ENCODE measurements around the gene SAP25.

Gene SAP25

DNA sequence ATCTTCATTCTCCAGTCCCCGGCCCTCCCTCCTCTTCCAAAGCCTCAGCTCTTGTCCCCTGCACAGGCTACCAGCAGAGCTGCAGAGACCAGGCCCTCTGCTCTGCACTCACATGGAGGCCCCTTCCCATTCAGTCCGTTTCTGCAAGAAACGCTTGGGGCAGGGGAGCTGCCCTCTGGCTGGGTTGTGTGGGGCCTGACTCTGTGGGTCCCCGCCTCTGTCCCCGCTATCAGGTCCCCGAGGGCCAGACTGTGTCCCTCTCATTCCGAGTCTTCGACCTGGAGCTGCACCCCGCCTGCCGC, 30.0 kb upstream of the SAP25 start:
- no peak for TF ChIP-seq ZFX (IDR thresholded peaks at IDR 0.05; ENCODE audit: borderline replicate concordance)
- TF ChIP-seq CTCF (IDR thresholded peaks at IDR 0.05): no peak
- H3K27ac ChIP-seq: peak overlapping the region; percentile 33; the same call in 1 of the 2 replicates

GRCh38 chr7:100602889-100603725, 29.4 kb upstream of the SAP25 start:
- TF ChIP-seq CTCF (IDR thresholded peaks at IDR 0.05): no peak
- TF ChIP-seq ZFX (IDR thresholded peaks at IDR 0.05; ENCODE audit: borderline replicate concordance): no peak
- peak overlapping the region; percentile 33; the same call in 1 of the 2 replicates for H3K27ac ChIP-seq

DNA sequence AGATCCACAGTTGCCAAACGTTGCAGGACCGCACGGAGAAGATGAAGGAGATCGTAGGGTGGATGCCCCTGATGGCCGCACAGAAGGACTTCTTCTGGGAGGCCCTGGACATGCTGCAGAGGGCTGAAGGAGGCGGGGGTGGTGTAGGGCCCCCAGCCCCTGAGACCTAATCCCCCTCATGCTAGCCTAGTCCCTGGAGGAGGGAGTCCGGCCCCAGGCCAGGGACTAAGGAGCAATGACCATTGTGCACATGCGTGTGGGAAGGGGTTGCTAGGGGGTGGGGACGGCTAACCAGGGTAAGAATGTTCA, 27.0 kb upstream of the SAP25 start:
- H3K27ac ChIP-seq: no peak overlapping the region
- TF ChIP-seq ZFX (IDR thresholded peaks at IDR 0.05; ENCODE audit: borderline replicate concordance) (no peak), CTCF (IDR thresholded peaks at IDR 0.05) (peak; percentile 19)

GRCh38 chr7:100599911-100600729, 26.4 kb upstream of the SAP25 start:
- H3K27ac ChIP-seq: no peak overlapping the region
- no peak for TF ChIP-seq ZFX (IDR thresholded peaks at IDR 0.05; ENCODE audit: borderline replicate concordance)
- TF ChIP-seq CTCF (IDR thresholded peaks at IDR 0.05): peak; percentile 44

DNA sequence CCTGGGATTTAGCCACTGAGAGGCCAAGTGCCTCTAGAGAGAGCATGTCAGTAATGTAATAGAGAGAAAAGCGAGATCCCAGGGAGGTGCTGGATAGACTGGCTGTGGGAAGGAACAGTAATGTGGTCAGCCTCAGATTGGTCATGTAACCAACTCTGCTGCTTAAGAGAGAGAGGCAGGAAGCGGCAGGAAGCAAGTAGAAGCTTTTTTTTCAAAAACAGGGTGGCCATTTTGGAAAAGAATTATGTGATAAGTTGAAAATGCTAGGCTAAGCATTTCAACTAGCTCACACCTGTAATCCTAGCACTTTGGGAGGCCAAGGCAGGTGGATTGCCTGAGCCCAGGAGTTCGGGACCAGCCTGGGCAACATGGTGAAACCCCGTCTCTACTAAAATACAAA, 24.7 kb upstream of the SAP25 start:
- TF ChIP-seq ZFX (IDR thresholded peaks at IDR 0.05; ENCODE audit: borderline replicate concordance) (no peak), CTCF (IDR thresholded peaks at IDR 0.05) (no peak)
- H3K27ac ChIP-seq: no peak overlapping the region

DNA sequence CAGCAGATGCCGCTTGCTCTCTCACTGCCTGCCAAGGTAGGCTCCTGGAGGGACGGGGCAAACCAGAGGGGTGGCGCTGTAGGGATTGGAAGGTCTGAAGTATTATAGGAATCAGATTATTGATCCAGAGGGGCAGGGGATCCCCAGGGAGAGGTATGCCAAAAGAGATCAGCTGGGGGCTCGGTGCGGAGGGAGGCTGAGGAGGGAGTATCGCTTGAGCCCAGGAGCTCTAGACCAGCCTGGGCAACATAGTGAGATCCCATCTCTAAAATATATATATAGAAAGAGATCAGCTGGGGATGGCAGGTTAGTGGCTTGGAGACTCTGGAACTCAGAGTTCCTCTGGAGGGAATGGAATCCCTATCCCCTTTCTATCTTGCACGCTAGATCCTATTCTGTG, 21.5 kb upstream of the SAP25 start:
- no peak overlapping the region for H3K27ac ChIP-seq

More for the DNA sequence above, 21.5 kb upstream of the SAP25 start:
- TF ChIP-seq ZFX (IDR thresholded peaks at IDR 0.05; ENCODE audit: borderline replicate concordance) (no peak), CTCF (IDR thresholded peaks at IDR 0.05) (no peak)
